ENCODE results near the gene TPM1.

Gene TPM1

GRCh38 chr15:63041402-63041973 lies 1.1 kb upstream of the TPM1 start:
- DNase-seq (ENCODE audit: low read depth in 1 of 2, low spot score in 1 of 2) = no peak

GRCh38 chr15:63042877-63043334 lies 359 bp downstream of the TPM1 start:
- no peak for DNase-seq (ENCODE audit: low read depth in 1 of 2, low spot score in 1 of 2)

GRCh38 chr15:63043335-63044076 lies 959 bp downstream of the TPM1 start:
- no peak for DNase-seq (ENCODE audit: low read depth in 1 of 2, low spot score in 1 of 2)

- no peak for DNase-seq (ENCODE audit: low read depth in 1 of 2, low spot score in 1 of 2)
Measured at GRCh38 chr15:63044077-63044644, 1.6 kb downstream of the TPM1 start.

DNA sequence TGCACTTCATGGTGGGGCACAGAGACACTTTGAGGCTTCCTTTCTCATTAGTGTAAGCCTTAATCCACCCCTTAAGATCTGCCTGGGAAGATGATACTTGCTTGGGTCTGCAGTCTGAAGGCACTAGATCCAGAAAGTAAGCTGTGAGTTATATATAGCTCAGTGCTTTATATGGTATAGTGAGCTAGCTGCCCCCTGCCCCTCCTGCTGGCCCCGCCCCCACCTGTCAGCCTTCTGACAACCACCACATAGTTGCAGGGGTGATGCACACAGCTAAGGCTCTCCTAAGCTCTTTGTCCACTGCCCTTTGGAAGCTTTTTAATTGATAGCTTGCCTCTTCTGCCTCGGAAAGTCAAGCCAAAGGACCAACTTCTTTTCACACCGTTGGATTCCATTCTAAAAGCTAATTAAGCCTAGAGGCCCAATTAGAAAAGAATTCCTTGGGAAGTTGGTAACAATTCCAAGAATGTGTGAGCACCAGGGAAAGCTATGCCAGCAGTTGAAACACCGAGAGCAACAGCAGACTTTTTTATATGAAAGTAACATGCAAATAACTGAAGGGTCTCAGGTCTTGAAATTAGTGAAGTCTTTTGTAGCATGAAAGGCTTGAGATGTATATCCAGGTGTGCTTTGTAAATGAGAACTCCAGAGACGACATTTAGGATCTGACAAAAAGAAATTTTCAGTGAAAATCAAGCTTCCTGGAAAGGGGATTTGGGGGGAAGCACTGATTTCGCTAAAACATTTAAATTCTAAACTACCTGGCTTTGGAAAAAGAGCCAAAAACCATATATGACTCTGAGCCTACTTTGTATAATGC lies 2.3 kb downstream of the TPM1 start:
- DNase-seq (ENCODE audit: low read depth in 1 of 2, low spot score in 1 of 2) = no peak

DNA sequence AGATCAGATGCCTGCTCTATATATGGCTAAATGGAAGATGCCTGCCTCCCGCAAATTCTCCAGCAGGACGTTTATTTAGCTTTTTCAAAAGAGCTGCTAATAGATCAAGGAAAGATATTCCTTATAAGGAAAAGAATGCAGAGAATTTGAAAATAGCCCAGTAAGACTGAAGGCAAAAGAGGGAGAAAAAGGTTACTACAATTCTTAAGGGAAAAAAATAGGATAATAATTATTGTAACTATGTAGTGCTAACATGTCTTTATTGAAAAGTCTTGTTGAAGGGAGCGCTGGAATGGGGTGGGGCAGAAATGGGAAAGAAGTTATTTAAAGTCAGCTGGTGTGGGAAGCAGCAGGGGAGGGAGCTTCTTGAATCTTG lies 2.9 kb downstream of the TPM1 start:
- no peak for DNase-seq (ENCODE audit: low read depth in 1 of 2, low spot score in 1 of 2)

DNA sequence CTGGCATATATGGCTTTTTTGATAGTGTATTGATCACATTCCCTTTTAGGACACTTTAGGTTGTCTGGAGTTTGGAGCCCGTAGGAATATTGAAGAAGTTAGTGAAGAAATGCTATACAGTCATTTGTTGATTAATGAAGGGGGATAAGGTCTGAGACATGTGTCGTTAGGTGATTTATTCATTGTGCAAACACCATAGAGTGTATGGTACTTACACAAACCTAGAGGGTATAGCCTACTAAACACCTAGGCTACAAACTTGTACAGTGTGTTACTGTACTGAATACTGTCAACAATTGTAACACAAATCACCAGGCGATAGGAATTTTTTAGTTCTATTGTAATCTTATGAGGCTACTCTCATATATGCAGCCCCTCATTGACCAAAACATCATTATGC lies 3.3 kb downstream of the TPM1 start:
- DNase-seq (ENCODE audit: low read depth in 1 of 2, low spot score in 1 of 2) = no peak

GRCh38 chr15:63046917-63047760 lies 4.6 kb downstream of the TPM1 start:
- DNase-seq (ENCODE audit: low read depth in 1 of 2, low spot score in 1 of 2) = no peak

DNA sequence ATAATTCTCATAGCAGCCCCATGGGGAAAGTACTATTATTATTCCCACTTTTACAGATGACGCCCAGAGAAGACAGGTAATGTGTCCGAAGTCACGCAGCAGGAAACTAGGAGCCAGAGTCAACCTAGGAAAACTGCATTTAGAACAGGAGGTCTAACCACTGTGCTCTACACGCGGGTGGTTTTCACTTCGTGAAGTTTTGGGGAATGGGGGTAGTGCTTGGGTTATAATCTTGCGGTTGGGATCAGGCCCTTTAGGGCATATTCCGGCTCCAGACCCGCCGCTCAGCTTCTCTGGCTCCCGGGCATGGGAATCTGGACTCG lies 5.2 kb downstream of the TPM1 start:
- DNase-seq (ENCODE audit: low read depth in 1 of 2, low spot score in 1 of 2) = no peak

- peak; percentile 65 to 77 for DNase-seq (ENCODE audit: low read depth in 1 of 2, low spot score in 1 of 2)
Measured at GRCh38 chr15:63048115-63048775, 5.7 kb downstream of the TPM1 start.

- no peak for DNase-seq (ENCODE audit: low read depth in 1 of 2, low spot score in 1 of 2)
Measured at GRCh38 chr15:63048776-63049665, 6.5 kb downstream of the TPM1 start.

DNA sequence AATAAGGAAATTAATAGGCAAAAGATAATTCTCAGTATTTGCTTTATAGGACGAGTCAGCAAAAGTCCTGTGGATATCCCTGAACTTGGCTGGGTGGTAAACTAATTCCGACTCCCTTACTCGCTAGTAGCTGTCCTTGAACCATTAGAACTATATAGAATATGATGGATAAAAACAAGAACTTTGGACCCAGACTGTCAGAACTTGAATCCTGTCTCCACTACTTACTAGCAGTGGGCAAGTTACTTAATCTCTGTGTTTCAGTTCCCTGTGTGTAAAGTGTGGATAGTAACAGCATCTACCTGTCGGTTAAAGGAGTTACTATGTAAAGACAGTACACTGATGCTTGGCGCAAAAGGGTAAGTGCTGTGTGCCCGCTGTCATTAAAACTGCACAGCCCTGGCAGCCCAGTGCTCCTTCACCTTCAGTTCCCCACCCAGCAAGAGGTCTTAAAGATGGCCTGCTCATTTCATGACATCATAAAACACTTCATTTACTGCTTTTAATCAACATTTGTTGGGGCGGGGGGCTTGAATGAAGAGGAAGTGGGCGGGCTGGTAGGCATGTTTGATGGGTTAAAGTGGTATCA lies 7.3 kb downstream of the TPM1 start:
- no peak for DNase-seq (ENCODE audit: low read depth in 1 of 2, low spot score in 1 of 2)

- DNase-seq (ENCODE audit: low read depth in 1 of 2, low spot score in 1 of 2) = no peak
Measured at GRCh38 chr15:63050731-63051155, 8.2 kb downstream of the TPM1 start.

DNA sequence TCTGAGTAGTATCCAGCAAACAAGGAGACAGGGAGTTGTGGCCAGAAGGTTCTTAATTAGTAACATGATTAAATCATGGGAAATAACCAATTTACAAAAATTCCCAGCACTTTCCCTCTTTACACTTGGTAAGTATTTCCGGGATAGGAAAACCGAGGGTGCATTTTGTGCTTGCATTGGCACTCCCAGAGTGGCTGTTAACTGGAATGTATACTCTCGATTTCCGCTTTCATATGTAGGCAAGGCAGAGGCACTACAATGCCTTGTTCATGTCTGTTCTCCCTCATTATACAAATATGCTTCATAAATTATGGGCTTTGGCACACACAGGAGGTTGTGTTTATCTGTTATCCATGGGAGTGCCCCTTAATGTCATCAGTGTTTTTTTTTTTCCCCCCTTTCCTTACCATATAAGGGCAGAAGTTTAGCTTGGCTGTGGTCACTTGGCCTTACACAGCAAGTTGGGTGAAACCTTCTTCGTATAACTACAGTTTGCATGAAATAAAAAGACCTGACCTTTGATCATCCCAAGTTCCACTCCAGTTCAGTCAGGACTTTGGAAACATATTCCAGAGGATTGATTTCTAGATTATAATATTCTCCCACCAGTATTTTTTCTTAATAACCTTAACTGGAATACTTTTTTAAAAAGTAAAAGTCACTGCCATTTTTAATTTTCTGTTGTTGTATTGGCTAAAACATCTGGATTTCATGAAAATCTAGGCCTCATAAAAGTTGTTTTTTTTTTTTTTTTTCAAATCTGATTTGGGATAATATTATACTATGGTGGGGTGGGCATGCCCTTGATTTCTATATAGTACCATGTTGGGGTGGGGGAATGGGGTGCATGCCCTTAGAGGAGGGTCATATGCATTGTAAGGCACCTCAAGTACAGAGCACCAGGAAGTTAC lies 8.9 kb downstream of the TPM1 start:
- no peak for DNase-seq (ENCODE audit: low read depth in 1 of 2, low spot score in 1 of 2)

DNA sequence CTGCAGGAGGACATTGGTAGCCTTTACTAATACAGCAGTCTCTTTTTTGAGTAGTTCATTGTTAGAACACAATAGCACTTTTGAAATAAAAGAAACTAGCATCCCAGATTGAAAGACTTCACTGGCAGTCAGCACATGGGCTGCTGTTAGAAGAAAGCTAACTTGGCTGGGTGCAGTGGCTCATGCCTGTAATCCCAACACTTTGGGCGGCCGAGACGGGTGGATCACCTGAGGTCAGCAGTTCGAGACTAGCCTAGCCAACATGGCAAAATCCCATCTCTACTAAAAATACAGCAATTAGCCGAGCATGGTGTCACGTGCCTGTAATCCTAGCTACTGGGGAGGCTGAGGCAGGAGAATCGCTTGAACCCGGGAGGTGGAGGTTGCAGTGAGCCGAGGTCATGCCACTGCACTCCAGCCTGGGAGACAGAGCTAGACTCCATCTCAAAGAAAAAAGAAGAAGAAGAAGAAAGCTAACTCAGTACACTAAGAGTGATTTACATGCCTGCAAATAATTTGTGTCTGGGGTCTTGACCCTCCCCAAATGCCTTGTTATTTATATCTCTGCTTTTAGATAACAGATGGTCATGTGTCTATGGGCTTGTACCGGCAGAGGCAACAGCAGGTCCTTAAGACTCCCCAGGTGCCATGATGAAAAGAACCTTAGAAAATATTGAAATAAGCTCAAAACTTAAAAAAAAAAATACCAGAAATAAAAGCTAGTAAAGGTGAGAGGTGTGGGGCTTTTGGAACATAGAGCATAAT lies 9.7 kb downstream of the TPM1 start:
- DNase-seq (ENCODE audit: low read depth in 1 of 2, low spot score in 1 of 2) = no peak

GRCh38 chr15:63052961-63053698 lies 10.6 kb downstream of the TPM1 start:
- DNase-seq (ENCODE audit: low read depth in 1 of 2, low spot score in 1 of 2) = no peak

GRCh38 chr15:63054281-63054683 lies 11.7 kb downstream of the TPM1 start:
- DNase-seq (ENCODE audit: low read depth in 1 of 2, low spot score in 1 of 2) = no peak
